ENCODE results near the gene LASP1. TPM values are rescaled to one million over a fixed set of nuclear protein-coding genes. Genes with fewer than 3 reads are reported as not detected.

The LASP1 gene
- total RNA-seq, 4 donors from 2014 or later = 10.7 to 24.1 (median 20.5) TPM

- intact Hi-C loops (cut with DNase I; ENCODE audit: low total_unique reads) = no loop called here
- Histone ChIP-seq H3K9me3 (no peaks in the 10 kb centered on the region), H3K4me3 (no peak overlapping the region), H3K36me3 (no peaks in the 10 kb centered on the region), H3K27me3 (no peaks in the 10 kb centered on the region), H3K4me1 (peaks cover 48 to 49% of the 10 kb centered on the region in 2 donors), H3K27ac (peak overlapping the region; percentile 23 to 71 (median 58))
- DNase-seq (no peak), ATAC-seq (no peak)
- no peak for TF ChIP-seq POLR2A (IDR thresholded peaks at IDR 0.05)
- TF ChIP-seq CTCF (IDR thresholded peaks at IDR 0.05 in 4 of 5, conservative IDR thresholded peaks at IDR 0.05 in 1 of 5) = no peak
- in situ Hi-C loops (cut with MboI; ENCODE audit: low sequenced_read_pairs in 4 of 4) = loop anchor here in 1 of 4 donors (25.0 kb wide), 1 partner anchor 102 kb away; no protein-coding TSS in a partner anchor
Observed at GRCh38 chr17:38885044-38885727, 15.3 kb downstream of the LASP1 start.

- H3K9me3 ChIP-seq = no peaks in the 10 kb centered on the region
- TF ChIP-seq POLR2A (IDR thresholded peaks at IDR 0.05) (no peak), CTCF (IDR thresholded peaks at IDR 0.05 in 4 of 5, conservative IDR thresholded peaks at IDR 0.05 in 1 of 5) (no peak)
- H3K4me3 ChIP-seq = no peak overlapping the region
- intact Hi-C loops (cut with DNase I; ENCODE audit: low total_unique reads) (no loop called here), in situ Hi-C loops (cut with MboI; ENCODE audit: low sequenced_read_pairs in 4 of 4) (loop anchor here in 1 of 4 donors (25.0 kb wide), 1 partner anchor 101 kb away; no protein-coding TSS in a partner anchor)
- H3K36me3 ChIP-seq = no peaks in the 10 kb centered on the region
- peaks cover 40 to 41% of the 10 kb centered on the region in 2 donors for H3K4me1 ChIP-seq
- DNase-seq (no peak), ATAC-seq (no peak)
- no peaks in the 10 kb centered on the region for H3K27me3 ChIP-seq
- H3K27ac ChIP-seq = peak overlapping the region; percentile 20 to 71 (median 42)
Observed at GRCh38 chr17:38885728-38886642, 16.1 kb downstream of the LASP1 start.

- TF ChIP-seq POLR2A (IDR thresholded peaks at IDR 0.05) = no peak
- no peak for TF ChIP-seq CTCF (IDR thresholded peaks at IDR 0.05 in 4 of 5, conservative IDR thresholded peaks at IDR 0.05 in 1 of 5)
- Histone ChIP-seq H3K4me3 (no peak overlapping the region), H3K27me3 (no peaks in the 10 kb centered on the region), H3K9me3 (no peaks in the 10 kb centered on the region), H3K27ac (no peak overlapping the region), H3K4me1 (peaks cover 34% of the 10 kb centered on the region in 2 donors), H3K36me3 (peaks cover 0 to 5% of the 10 kb centered on the region in 2 donors)
- in situ Hi-C loops (cut with MboI; ENCODE audit: low sequenced_read_pairs in 4 of 4) = loop anchor here in 1 of 4 donors (25.0 kb wide), 1 partner anchor 101 kb away; no protein-coding TSS in a partner anchor
- ATAC-seq = no peak
- DNase-seq = no peak
- intact Hi-C loops (cut with DNase I; ENCODE audit: low total_unique reads) = no loop called here
Observed at GRCh38 chr17:38886643-38887010, 16.8 kb downstream of the LASP1 start.

- H3K36me3 ChIP-seq = peaks cover 0 to 10% of the 10 kb centered on the region in 2 donors
- DNase-seq = no peak
Observed at GRCh38 chr17:38888842-38889241, 19.0 kb downstream of the LASP1 start.

More at GRCh38 chr17:38888842-38889241, 19.0 kb downstream of the LASP1 start:
- H3K4me1 ChIP-seq = peaks cover 30 to 32% of the 10 kb centered on the region in 2 donors
- H3K4me3 ChIP-seq = no peak overlapping the region
- no peak for ATAC-seq
- H3K27ac ChIP-seq = no peak overlapping the region
- H3K27me3 ChIP-seq = no peaks in the 10 kb centered on the region
- in situ Hi-C loops (cut with MboI; ENCODE audit: low sequenced_read_pairs in 4 of 4) = loop anchor here in 1 of 4 donors (25.0 kb wide), 1 partner anchor 98 kb away; no protein-coding TSS in a partner anchor
- no peak for TF ChIP-seq POLR2A (IDR thresholded peaks at IDR 0.05)
- no peak for TF ChIP-seq CTCF (IDR thresholded peaks at IDR 0.05 in 4 of 5, conservative IDR thresholded peaks at IDR 0.05 in 1 of 5)
- intact Hi-C loops (cut with DNase I; ENCODE audit: low total_unique reads) = no loop called here
- H3K9me3 ChIP-seq = no peaks in the 10 kb centered on the region
